IPS-18a (cell line): ENCODE results near the gene TM4SF18.

Experiments
- H3K27ac ChIP-seq: one replicate; pipeline ENCODE4 v1.5.1; 2013; ENCODE audit warnings: low read length
- H3K27me3 ChIP-seq: one replicate; pipeline ENCODE4 v1.6.1; 2013; ENCODE audit warnings: mild to moderate bottlenecking, low read length; ENCODE audit not compliant: control insufficient read depth, insufficient read depth
- H3K36me3 ChIP-seq: one replicate; pipeline ENCODE4 v1.6.1; 2013; ENCODE audit warnings: low read depth, low read length; ENCODE audit not compliant: control insufficient read depth
- H3K4me1 ChIP-seq: one replicate; pipeline ENCODE4 v1.6.1; 2013; ENCODE audit warnings: low read depth, low read length; ENCODE audit not compliant: control insufficient read depth
- H3K4me3 ChIP-seq: one replicate; pipeline ENCODE4 v1.5.1; 2013; ENCODE audit warnings: low read length
- H3K9ac ChIP-seq: one replicate; pipeline ENCODE4 v1.6.1; 2013; ENCODE audit warnings: mild to moderate bottlenecking, low read length, moderate library complexity
- H3K9me3 ChIP-seq: one replicate; pipeline ENCODE4 v1.6.1; 2013; ENCODE audit warnings: low read depth, low read length; ENCODE audit not compliant: control insufficient read depth

TM4SF18 gene

DNA sequence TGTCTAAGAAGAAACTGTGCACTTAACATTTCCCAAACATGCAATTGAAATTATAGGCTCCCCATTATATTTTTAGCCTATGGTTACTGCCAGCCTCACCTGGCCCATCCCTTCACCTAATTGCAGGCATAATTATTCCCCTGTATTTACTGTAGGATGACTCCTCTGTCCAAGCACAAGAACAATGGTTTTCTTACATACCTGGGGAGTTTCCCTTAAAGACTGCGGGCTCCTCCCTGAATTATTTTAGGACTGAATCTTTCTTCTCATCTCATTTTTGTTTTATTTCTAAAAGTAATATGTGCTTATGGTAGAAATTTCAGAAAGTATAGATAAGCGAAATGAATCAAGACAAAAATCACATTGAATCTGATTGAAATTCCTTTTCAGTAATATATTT, 32.6 kb upstream of the TM4SF18 start:
- no peak overlapping the region for H3K27ac ChIP-seq
- H3K4me3 ChIP-seq, result no peak overlapping the region
- peaks cover 26% of the 10 kb centered on the region for H3K4me1 ChIP-seq
- H3K9me3 ChIP-seq, result no peaks in the 10 kb centered on the region
- no peak overlapping the region for H3K9ac ChIP-seq
- H3K36me3 ChIP-seq, result no peaks in the 10 kb centered on the region
- no peaks in the 10 kb centered on the region for H3K27me3 ChIP-seq

DNA sequence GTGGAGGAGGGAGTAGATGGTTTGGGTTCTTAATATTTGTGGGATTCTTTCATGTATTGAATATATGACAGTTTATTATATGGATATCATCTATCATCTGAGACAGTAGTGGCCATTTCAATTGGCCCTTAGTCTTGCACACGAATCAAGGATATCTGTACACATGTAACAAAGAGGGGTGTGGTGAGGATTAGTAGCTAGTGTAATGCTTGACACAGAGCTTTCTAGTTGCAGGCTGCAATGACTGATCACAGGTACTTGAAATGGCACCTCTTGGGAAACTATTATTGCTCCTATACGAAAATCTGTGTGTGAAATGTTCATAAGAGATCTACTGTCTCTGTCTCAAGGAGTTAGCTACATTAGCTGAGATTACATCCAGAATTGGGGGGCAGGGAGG, 31.2 kb upstream of the TM4SF18 start:
- H3K36me3 ChIP-seq, result no peaks in the 10 kb centered on the region
- H3K9me3 ChIP-seq, result no peaks in the 10 kb centered on the region
- no peak overlapping the region for H3K4me3 ChIP-seq
- H3K27me3 ChIP-seq, result no peaks in the 10 kb centered on the region
- no peak overlapping the region for H3K27ac ChIP-seq
- H3K9ac ChIP-seq, result no peak overlapping the region
- peaks cover 13% of the 10 kb centered on the region for H3K4me1 ChIP-seq

DNA sequence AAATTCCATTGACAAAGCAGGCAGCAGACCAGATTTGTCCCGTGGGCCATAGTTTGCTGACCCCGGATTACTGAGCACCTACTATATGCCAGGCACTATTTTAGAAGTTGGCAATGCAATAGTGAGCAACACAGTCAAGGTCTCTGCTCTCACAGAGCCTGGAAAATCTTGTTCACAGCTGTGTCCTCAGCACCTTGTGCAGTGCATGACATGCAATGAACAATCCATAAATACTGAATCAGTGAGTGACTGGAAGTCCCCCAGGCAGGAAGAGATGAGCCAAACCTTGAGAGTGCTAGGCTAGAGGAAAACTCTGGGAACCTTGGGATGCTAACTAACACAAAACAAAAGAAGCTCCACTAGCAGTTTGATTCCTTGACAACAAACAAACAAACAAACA, 29.6 kb upstream of the TM4SF18 start:
- H3K9ac ChIP-seq, result no peak overlapping the region
- H3K9me3 ChIP-seq, result no peaks in the 10 kb centered on the region
- no peak overlapping the region for H3K27ac ChIP-seq

DNA sequence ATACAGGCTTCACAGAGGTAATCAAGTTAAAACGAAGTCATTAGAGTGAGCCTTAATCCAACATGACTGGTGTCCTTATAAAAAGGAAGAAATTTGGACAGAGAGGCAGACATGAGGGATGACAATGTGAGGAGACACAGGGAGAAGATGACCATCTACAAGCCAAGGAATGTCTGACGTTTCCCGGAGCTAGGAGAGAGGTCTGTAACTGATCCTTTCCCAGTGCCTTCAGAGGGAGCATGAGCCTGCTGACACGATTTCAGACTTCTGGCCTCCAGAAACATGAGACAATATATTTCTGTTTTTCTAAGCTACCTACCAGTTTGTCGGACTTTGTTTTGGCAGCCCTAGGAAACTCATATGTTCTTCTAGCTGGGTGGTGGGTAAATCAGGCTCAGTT, 28.9 kb upstream of the TM4SF18 start:
- H3K27ac ChIP-seq, result no peak overlapping the region
- no peak overlapping the region for H3K9ac ChIP-seq
- no peaks in the 10 kb centered on the region for H3K27me3 ChIP-seq
- no peak overlapping the region for H3K4me3 ChIP-seq
- no peaks in the 10 kb centered on the region for H3K36me3 ChIP-seq
- no peaks in the 10 kb centered on the region for H3K9me3 ChIP-seq
- no peaks in the 10 kb centered on the region for H3K4me1 ChIP-seq

More for the DNA sequence above, 29.6 kb upstream of the TM4SF18 start:
- Histone ChIP-seq H3K27me3 (no peaks in the 10 kb centered on the region), H3K4me3 (no peak overlapping the region), H3K36me3 (no peaks in the 10 kb centered on the region), H3K4me1 (no peaks in the 10 kb centered on the region)

DNA sequence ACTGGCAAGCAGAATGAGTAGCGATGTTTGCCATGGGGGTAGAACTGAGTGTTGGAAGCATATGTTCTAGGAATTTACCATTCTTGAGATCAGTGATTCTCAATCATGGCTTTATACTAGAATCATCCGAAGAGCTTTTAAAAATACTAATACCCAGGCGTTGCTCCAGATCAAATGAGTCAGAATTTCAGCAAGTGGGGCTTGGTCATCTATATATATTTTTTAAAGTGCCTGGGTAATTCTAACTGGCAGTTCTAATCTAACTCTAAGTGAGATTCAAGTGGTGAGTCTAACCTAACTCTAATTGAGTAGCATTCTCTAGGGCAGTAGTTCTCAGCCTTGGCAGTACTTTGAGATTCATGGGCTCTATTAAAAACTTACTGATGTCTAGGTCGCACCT, 23.2 kb upstream of the TM4SF18 start:
- no peak overlapping the region for H3K4me3 ChIP-seq
- no peaks in the 10 kb centered on the region for H3K36me3 ChIP-seq
- H3K9me3 ChIP-seq, result no peaks in the 10 kb centered on the region
- no peaks in the 10 kb centered on the region for H3K4me1 ChIP-seq
- H3K27ac ChIP-seq, result no peak overlapping the region
- H3K27me3 ChIP-seq, result no peaks in the 10 kb centered on the region
- H3K9ac ChIP-seq, result no peak overlapping the region

DNA sequence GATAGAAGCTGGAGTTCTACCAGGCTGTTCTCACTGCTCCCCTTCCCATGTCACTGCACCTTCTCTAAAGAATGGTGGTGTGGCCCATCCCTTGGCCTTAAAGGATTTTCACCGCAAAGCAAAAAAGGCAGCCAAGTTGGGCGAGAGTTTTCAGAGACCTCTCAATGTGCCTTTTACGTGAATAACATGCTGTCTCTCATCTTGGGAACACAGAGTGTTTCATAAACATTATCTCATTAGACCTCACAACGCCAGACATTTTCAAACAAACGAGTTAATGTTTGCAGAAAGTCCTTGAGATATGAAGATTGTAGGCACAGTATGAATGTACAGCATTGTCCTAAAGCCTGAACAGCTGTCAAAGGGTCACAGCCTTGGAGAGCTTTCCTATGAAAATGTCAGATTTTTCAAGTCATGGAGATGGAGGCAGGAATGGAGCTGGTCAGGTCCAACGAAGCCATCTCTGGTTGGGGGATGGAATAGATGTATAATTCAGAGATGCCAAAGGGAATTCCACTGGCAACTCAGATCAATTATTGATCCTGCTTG, 22.7 kb upstream of the TM4SF18 start:
- no peaks in the 10 kb centered on the region for H3K27me3 ChIP-seq
- no peak overlapping the region for H3K9ac ChIP-seq
- no peak overlapping the region for H3K4me3 ChIP-seq
- no peaks in the 10 kb centered on the region for H3K36me3 ChIP-seq
- no peak overlapping the region for H3K27ac ChIP-seq
- H3K9me3 ChIP-seq, result no peaks in the 10 kb centered on the region
- no peaks in the 10 kb centered on the region for H3K4me1 ChIP-seq

DNA sequence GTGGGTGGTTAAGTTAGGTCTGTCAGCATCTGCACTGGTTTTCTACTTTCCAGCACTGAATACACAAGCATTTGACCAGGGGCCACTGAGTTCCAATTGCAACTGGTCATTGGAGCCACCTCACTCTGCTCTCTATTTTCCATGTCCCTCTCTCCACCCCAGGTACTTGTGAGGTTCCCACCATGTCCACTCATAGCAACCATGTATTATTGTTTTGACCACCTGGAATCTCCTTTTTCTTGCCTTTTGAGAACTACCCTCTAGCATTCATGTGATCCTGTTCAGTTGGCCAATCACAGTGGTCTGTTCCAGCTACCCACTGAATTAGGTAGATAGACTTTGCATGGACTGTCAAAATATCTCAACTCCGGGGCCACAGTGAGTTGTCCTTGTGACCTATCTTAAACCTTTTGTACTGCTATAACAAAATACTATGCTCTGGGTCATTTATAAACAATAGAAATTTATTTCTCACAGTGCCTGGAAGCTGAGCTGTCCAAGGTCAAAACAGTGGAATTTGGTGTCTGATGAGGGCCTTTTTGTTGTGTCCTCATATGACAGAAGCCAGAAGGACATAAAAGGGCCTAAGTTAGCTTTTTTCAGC, 20.2 kb upstream of the TM4SF18 start:
- H3K4me3 ChIP-seq, result no peak overlapping the region
- H3K4me1 ChIP-seq, result no peaks in the 10 kb centered on the region
- no peak overlapping the region for H3K27ac ChIP-seq
- no peak overlapping the region for H3K9ac ChIP-seq
- H3K27me3 ChIP-seq, result no peaks in the 10 kb centered on the region
- H3K36me3 ChIP-seq, result no peaks in the 10 kb centered on the region
- H3K9me3 ChIP-seq, result no peaks in the 10 kb centered on the region

DNA sequence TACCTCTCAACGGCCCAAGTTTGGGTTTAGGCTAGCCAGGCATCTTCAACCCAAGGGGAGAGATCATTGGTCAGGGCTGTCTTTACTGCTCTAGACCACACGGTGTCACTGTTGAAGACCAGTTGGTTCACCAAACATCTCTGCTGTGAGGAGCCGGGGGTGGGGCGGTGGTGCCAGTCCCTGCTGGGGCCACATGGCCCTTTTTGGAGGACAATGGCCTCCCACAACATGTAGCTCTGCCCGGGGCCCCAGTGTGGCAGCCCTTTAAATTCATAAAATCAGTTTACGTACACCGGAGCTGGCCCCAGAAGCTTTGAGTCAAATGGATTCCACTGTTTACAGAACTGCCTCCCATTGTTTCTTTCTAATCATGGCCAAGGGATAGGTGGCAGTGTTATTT, 19.1 kb upstream of the TM4SF18 start:
- H3K4me3 ChIP-seq, result no peak overlapping the region
- H3K36me3 ChIP-seq, result no peaks in the 10 kb centered on the region
- no peaks in the 10 kb centered on the region for H3K9me3 ChIP-seq
- H3K4me1 ChIP-seq, result no peaks in the 10 kb centered on the region
- H3K9ac ChIP-seq, result no peak overlapping the region
- no peaks in the 10 kb centered on the region for H3K27me3 ChIP-seq
- H3K27ac ChIP-seq, result no peak overlapping the region

DNA sequence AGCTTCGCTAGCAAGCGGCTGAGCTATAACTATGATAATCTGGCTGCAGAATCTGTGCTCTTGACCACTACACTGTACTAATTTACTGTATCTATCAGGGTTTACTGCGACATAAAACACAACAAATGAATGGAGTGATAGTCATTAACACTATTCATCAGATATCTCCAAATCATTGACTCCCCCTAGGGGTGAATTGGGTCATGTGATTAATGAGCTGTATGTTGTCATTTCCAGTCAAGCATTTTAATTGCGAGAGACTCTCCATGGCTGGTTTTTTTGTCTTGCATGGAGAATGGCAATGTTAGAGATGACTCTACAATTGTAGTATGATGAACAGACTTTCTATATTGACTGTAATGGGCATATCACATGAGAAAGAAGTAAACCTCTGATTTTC, 10.5 kb upstream of the TM4SF18 start:
- Histone ChIP-seq H3K27me3 (no peaks in the 10 kb centered on the region), H3K27ac (no peak overlapping the region), H3K9me3 (no peaks in the 10 kb centered on the region), H3K36me3 (no peaks in the 10 kb centered on the region), H3K4me3 (no peak overlapping the region), H3K9ac (no peak overlapping the region), H3K4me1 (peaks cover 12% of the 10 kb centered on the region)

DNA sequence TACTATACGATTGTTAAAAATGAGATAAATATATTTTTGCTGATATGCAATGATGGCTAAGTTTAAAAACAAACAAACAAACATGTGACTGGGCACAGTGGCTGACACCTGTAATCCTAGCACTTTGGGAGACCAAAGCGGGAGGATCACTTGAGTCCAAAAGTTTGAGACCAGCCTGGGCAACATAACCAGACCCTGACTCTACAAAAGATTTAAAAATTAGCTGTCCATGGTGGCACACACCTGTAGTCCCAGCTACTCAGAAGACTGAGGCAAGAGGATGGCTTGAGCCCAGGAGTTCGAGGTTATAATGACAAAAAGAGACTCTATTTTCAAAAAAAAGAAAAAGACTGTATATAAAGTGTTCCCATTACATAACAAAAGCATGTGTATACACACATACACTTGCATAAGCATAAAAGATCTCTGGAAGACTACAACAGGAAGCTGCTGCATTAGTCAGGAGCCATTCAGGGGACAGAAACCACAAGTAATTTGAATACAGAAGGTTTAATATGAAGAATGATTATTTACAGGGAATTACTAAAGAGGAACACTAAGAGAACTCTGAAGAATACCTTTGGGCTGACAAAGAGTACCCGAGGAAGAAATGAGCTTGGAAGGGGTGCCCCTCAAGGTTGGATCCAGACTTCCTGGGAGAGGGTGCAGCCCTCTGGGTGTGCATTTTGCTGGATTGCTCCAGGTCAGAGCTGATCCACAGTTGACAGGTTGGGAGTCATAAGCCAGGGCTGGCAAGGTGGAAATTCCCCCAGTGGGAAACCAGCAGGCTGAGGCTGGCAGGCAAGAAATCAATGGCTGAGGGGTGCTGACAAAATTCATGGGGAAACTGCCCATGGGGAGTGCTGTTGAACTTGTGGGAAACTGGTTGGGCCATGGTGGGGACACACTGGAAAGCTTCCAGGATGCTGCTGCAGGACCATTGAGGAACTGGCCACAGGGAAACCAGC, 9.3 kb upstream of the TM4SF18 start:
- Histone ChIP-seq H3K4me1 (peaks cover 12% of the 10 kb centered on the region), H3K27ac (no peak overlapping the region), H3K9ac (no peak overlapping the region)

DNA sequence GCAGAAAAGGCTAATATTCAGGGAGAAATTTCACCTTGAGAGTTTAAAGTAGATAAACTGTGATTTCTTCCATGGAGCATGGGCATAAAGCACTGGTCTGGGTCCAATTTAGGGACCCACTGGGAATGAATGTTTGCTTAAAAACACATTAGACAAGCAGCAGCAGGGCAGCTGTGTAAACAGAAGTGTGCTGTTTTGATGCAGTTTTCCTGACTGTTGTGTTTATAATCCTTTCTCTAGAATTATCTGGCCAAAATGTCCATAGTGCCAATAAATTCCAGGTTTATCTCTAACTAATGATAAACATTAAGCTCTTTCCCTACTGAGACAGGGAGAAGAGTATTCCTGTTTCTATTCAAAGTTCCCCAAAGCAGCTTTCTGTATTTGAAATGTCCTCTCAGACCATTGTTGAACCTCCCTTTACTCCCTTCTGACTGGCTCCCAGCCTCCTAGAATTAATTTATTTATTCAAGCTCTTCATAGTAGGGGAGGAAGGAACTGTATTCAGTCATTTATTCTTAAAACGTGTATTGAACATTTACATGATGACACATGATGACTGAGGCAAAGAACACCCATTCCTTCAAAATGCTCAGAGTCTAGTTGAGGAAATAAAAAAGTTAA, 7.0 kb upstream of the TM4SF18 start:
- no peak overlapping the region for H3K9ac ChIP-seq
- peak overlapping the region; percentile 21 for H3K27ac ChIP-seq
- peaks cover 12% of the 10 kb centered on the region for H3K4me1 ChIP-seq
- no peaks in the 10 kb centered on the region for H3K9me3 ChIP-seq
- no peaks in the 10 kb centered on the region for H3K36me3 ChIP-seq
- no peak overlapping the region for H3K4me3 ChIP-seq
- no peaks in the 10 kb centered on the region for H3K27me3 ChIP-seq

More for the DNA sequence above, 9.3 kb upstream of the TM4SF18 start:
- no peaks in the 10 kb centered on the region for H3K9me3 ChIP-seq
- no peaks in the 10 kb centered on the region for H3K36me3 ChIP-seq
- no peak overlapping the region for H3K4me3 ChIP-seq
- H3K27me3 ChIP-seq, result no peaks in the 10 kb centered on the region
